Activated T-helper 17 cell treated with anti-CD3 and anti-CD28 coated beads, Interleukin-2, amount 50 U/mL, for 72 hours (primary cell): ENCODE data around the gene ALDH9A1. TPM values are rescaled to one million over a fixed set of nuclear protein-coding genes. Genes with fewer than 3 reads are reported as not detected.
A peak's percentile ranks its signal among the peaks of the same experiment; 100 is the strongest.
"Not testable (repeated sequence)": the region's sequence is repeated elsewhere in the genome, so short reads cannot be mapped to it uniquely, and the experiment has no call there.

Experiments
- ATAC-seq: fragments of 150-1000 bp; cut with Tn5 transposase; replicated peaks from 2 replicates; pipeline ENCODE4 v1.10.0; 2021; ENCODE audit warnings: mild to moderate bottlenecking, moderate library complexity
- H3K27ac Mint-ChIP-seq: one replicate; pipeline ENCODE4 v1.8.0; 2022; ENCODE audit warnings: mixed read lengths
- H3K27me3 Mint-ChIP-seq: one replicate; pipeline ENCODE4 v1.8.0; 2022; ENCODE audit warnings: mixed read lengths
- H3K36me3 Mint-ChIP-seq: one replicate; pipeline ENCODE4 v1.8.0; 2022; ENCODE audit warnings: low read depth, mild to moderate bottlenecking, mixed read lengths
- H3K4me1 Mint-ChIP-seq: one replicate; pipeline ENCODE4 v1.8.0; 2022; ENCODE audit warnings: mixed read lengths
- H3K4me3 Mint-ChIP-seq: one replicate; pipeline ENCODE4 v1.8.0; 2022; ENCODE audit warnings: mild to moderate bottlenecking, mixed read lengths
- H3K9me3 Mint-ChIP-seq: one replicate; pipeline ENCODE4 v1.8.0; 2022; ENCODE audit warnings: mixed read lengths
- total RNA-seq, 2 donors: library from RNA; stranded (reverse); gene quantifications; one replicate each; pipeline ENCODE4 v1.2.3, GENCODE V29; 2022

ALDH9A1 gene
- total RNA-seq, 2 donors from 2014 or later: 18.8 to 35.4 TPM

DNA sequence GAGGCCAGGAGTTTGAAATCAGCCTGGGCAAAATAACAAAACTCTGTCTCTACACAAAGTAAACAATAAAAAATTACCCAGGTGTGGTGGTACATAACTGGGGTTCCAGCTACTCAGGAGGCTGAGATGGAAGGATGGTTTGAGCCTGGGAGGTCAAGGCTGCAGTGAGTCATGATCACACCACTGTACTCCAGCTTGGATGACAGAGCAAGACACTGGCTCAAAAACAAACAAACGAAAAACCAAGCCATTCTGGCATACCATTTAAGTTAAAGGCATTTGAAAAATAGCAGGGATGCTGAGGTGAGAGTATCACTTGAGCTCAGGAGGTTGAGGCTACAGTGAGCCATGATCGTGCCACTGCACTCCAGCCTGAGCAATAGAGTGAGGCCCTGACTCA lies 5.3 kb upstream of the ALDH9A1 start:
- Mint-ChIP-seq H3K27ac (no peak overlapping the region), H3K4me1 (no peaks in the 10 kb centered on the region), H3K27me3 (peaks cover 8% of the 10 kb centered on the region), H3K4me3 (no peak overlapping the region), H3K9me3 (no peaks in the 10 kb centered on the region), H3K36me3 (no peaks in the 10 kb centered on the region)
- no peak for ATAC-seq

DNA sequence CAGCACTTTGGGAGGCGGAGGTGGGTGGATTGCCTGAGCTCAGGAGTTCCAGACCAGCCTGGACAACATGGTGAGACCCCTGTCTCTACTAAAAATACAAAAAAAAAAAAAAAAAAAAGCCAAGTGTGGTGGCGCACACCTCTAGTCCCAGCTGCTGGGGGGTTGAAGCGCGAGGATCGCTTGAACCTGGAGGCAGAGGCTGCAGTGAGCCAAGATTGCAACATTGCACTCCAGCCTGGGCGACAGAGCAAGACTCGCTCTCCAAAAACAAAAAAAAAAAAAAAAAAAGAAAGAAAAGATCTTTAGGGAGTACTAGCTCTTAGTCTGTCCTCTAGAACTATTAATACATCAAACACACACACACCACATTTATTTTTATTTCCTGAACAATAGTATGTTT lies 3.6 kb upstream of the ALDH9A1 start:
- not testable (repeated sequence) for H3K27ac Mint-ChIP-seq, ATAC-seq

DNA sequence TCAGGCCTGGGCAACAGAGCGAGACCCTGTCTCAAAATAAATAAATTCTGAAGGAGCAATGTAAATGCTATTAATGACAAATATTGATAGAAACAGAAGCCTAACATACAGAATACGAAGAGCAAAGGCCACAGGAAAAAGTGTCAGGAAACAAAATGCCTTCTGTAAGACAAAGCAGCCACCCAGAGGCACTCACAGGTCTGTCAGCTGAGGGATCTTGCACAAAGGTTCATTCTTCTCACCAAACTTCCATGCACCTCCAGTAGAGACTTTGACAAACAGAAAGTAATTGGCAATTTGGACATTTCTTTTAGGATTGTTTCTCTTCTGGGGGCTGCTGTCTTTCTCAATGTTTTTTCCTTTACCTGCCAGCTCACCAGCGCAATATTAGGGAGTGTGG lies 1.2 kb upstream of the ALDH9A1 start:
- Mint-ChIP-seq H3K4me1 (peaks cover 9% of the 10 kb centered on the region), H3K9me3 (no peaks in the 10 kb centered on the region), H3K27ac (no peak overlapping the region), H3K36me3 (peaks cover 6% of the 10 kb centered on the region), H3K27me3 (no peaks in the 10 kb centered on the region), H3K4me3 (peak overlapping the region; percentile 97)
- ATAC-seq: no peak

More for the DNA sequence above, 3.6 kb upstream of the ALDH9A1 start:
- not testable (repeated sequence) for H3K9me3 Mint-ChIP-seq, H3K36me3 Mint-ChIP-seq, H3K27me3 Mint-ChIP-seq, H3K4me3 Mint-ChIP-seq, H3K4me1 Mint-ChIP-seq

DNA sequence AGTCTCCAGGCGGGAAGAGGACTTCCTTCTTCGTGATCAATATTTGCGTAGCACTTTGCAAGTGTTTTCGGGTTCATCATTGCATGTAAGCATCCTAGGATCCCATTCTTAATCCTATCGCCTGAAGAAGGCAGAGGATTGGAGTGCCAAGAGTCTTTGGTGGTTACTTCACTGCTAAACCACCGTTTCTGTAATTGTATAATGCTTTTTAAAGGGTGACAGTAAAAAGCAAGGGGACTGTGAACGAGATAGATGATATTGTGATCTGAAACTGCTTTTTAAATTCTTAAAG lies 345 bp upstream of the ALDH9A1 start:
- no peak for ATAC-seq
- Mint-ChIP-seq H3K27ac (peak overlapping the region; percentile 96), H3K4me3 (peak overlapping the region; percentile 97), H3K36me3 (peaks cover 15% of the 10 kb centered on the region), H3K4me1 (peaks cover 9% of the 10 kb centered on the region), H3K27me3 (no peaks in the 10 kb centered on the region), H3K9me3 (no peaks in the 10 kb centered on the region)

DNA sequence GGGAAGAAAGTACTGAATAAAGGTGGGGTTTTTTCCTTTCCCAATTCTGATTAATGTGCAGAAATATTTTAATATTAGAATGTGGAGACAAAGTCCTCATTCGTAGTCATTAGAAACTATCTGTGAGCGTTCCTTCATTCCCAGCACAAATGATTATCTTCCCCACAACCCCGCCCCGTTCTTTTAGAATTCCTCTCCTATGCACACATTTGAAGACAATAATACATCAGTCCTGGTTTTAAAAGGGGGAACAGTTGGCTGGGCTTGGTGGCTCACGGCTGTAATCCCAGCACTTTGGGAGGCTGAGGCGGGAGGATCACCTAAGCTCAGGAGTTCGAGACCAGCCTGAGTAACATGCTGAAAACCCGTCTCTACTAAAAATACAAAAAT lies 876 bp downstream of the ALDH9A1 start:
- Mint-ChIP-seq H3K9me3 (no peaks in the 10 kb centered on the region), H3K27me3 (no peaks in the 10 kb centered on the region), H3K36me3 (peaks cover 27% of the 10 kb centered on the region), H3K27ac (peak overlapping the region; percentile 96), H3K4me3 (peak overlapping the region; percentile 97), H3K4me1 (peaks cover 9% of the 10 kb centered on the region)
- ATAC-seq: no peak

DNA sequence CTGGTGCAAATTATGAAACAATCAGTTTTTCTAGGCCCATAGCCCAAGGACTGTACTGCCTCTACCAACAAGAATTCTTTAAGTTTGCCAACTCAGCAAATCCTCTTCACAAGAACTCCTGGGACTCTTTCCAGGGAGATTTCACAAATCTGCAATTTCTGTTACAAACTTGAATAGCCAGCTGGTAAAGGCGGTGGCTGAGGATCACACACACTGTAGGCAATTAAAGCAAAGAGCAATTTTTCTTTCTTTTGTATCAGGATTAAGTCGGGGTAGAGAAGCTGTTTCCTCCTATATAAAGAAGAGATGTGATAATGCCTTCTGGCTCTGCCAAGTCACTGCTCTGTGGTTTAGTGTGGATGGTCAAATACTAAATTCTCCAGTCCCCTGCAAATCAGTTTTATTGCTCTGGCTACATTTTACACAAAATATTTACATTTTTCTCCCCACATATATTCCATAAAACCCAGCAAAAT lies 1.7 kb downstream of the ALDH9A1 start:
- Mint-ChIP-seq H3K27ac (peak overlapping the region; percentile 62), H3K27me3 (no peaks in the 10 kb centered on the region), H3K4me1 (peaks cover 14% of the 10 kb centered on the region), H3K36me3 (peaks cover 35% of the 10 kb centered on the region), H3K4me3 (peak overlapping the region; percentile 97), H3K9me3 (no peaks in the 10 kb centered on the region)
- no peak for ATAC-seq

DNA sequence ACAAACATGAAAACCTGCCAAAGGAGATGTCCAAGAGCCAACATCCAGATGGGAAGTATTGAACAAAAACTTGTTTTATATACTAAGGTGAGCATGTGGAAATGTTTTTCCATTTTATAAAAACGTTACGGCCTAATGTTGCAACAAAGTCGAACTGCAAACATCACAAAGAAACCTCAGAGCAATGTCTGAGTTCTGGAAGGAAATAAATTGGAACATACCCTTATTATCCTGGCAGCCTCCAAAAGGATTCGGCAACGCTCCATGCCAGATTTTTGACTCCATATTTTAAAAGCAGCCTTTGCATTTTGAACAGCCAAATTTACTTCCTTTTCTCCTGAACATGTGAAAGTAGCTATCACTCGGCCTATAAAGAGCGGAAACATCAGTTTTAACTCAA lies 3.3 kb downstream of the ALDH9A1 start:
- Mint-ChIP-seq H3K9me3 (no peaks in the 10 kb centered on the region), H3K4me3 (no peak overlapping the region), H3K27me3 (no peaks in the 10 kb centered on the region), H3K27ac (no peak overlapping the region), H3K36me3 (peaks cover 47% of the 10 kb centered on the region), H3K4me1 (peaks cover 22% of the 10 kb centered on the region)
- ATAC-seq: no peak

DNA sequence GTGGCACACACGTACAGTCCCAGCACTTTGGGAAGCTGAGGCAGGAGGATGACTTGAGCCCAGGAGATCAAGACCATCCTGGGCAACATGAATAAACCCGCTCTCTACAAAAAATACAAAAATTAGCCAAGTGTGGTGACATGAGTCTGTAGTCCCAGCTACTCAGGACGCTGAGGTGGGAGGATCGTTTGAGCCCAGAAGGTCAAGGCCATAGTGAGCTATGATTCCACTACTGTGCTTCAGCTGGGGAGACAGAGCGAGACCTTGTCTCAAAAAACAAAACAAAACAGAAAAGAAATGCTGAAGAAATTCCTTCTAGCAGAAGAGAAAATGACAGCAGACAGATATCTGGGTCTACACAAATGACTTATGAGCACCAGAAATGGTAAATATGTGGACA lies 10.3 kb downstream of the ALDH9A1 start:
- no peak overlapping the region for H3K27ac Mint-ChIP-seq
- peaks cover 4% of the 10 kb centered on the region for H3K9me3 Mint-ChIP-seq
- peaks cover 77% of the 10 kb centered on the region for H3K36me3 Mint-ChIP-seq
- no peak for ATAC-seq
- H3K27me3 Mint-ChIP-seq: no peaks in the 10 kb centered on the region
- no peak overlapping the region for H3K4me3 Mint-ChIP-seq
- peaks cover 35% of the 10 kb centered on the region for H3K4me1 Mint-ChIP-seq

DNA sequence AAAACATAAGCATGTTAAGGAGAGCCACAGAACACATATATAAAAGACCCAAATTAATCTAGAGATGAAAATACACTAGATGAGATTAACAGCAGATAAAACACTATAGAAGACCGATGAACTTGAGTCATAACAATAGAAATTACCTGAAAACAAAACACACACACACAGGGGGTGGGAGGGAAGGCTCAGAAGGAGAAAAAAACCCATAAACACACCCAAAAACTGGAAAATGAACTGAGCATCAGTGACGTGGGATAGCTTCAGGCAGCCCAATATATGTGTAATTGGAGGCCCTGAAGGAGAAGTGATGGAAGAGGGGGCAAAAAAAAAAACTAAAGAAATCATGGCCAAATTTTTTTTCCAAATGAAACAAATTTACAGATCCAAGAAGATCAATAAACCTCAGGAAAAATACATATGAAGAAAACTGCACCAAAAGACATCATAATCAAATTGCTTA lies 11.4 kb downstream of the ALDH9A1 start:
- H3K36me3 Mint-ChIP-seq: peaks cover 77% of the 10 kb centered on the region
- ATAC-seq: peak; percentile 85
- H3K27ac Mint-ChIP-seq: peak overlapping the region; percentile 88
- H3K27me3 Mint-ChIP-seq: no peaks in the 10 kb centered on the region
- peaks cover 32% of the 10 kb centered on the region for H3K4me1 Mint-ChIP-seq
- H3K4me3 Mint-ChIP-seq: peak overlapping the region; percentile 66
- peaks cover 4% of the 10 kb centered on the region for H3K9me3 Mint-ChIP-seq

DNA sequence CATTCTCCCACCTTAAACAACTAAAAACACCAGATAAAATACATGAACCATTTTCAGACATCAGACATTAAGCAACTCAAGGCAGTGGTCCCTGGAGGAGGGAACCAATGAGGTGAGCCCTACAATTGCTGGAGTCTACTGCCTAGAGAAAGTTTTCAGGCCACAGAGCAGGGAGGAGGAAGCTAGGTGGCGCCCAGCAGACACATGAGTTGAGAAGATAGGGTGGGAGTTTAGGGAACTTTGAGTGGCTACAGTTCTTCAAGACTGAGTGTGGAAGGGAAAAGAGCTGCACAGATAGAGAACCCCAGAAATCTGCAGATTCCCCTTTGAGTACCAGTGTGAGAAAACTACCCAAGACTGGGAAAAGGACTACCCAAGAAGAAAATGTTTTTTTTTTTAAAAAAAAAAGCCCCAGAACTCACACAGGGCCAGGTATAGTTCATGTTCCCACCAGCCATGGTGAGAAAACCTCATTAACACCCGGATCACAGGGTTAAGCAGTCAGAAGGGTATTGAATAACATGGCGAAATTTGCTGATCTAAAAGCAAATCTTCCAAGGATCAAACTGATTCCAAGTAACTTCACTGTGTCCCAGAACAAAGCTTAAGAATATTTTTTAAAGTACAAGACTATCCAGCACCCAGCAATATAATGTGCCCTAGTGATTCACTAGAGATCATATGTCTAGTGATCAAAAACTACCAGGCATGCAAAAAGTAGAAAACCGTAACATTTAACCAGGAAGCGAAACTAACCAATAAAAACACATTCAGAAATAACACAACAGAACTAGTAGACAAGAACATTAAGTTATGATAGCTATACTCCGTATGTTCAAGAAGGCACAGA lies 12.0 kb downstream of the ALDH9A1 start:
- Mint-ChIP-seq H3K27me3 (no peaks in the 10 kb centered on the region), H3K27ac (peak overlapping the region; percentile 88), H3K4me1 (peaks cover 27% of the 10 kb centered on the region), H3K36me3 (peaks cover 79% of the 10 kb centered on the region), H3K9me3 (peaks cover 4% of the 10 kb centered on the region), H3K4me3 (peak overlapping the region; percentile 66)
- peak; percentile 84 for ATAC-seq

DNA sequence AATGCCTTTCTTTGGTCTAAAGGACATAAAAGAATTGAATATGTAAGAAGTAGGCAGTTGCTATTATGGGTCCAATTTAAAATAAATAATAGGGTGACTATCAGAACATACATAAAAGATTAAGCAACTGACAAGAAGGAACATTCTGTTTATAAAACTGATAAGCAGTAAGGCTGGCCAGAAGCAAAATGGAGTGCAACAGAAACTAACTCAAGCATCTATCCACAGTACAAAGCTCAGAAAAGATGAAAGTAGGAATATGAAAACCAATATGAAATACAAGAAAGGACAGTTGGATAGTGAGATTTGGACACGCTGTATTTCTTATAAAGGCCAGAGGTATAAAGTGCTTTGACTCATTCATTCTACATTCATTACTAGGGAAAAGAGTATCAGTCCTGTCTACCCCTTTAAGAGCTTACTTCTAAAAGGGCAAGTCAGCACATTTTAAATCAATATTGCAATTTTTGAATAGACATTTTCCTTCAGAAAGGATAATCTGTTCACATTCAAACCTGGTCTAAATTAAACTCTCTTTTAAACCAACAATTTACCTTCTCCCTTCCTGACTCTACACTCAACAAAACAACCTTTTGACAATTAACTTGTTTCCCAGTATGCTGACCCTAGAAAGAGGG lies 14.4 kb downstream of the ALDH9A1 start:
- no peak for ATAC-seq
- H3K9me3 Mint-ChIP-seq: peaks cover 4% of the 10 kb centered on the region
- no peaks in the 10 kb centered on the region for H3K27me3 Mint-ChIP-seq
- peaks cover 85% of the 10 kb centered on the region for H3K36me3 Mint-ChIP-seq
- peaks cover 24% of the 10 kb centered on the region for H3K4me1 Mint-ChIP-seq
- H3K4me3 Mint-ChIP-seq: no peak overlapping the region
- peak overlapping the region; percentile 88 for H3K27ac Mint-ChIP-seq

DNA sequence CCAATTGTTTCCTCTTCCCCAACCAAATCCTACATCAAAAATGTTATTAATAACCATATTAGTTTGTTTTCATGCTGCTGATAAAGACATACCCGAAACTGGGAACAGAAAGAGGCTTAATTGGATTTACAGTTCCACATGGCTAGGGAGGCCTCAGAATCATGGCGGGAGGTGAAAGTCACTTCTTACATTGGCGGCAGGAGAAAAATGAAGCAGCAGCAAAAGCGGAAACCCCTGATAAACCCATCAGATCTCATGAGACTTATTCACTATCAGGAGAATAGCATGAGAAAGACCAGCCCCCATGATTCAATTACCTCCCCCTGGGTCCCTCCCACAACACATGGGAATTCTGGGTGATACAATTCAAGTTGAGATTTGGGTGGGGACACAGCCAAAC lies 17.6 kb downstream of the ALDH9A1 start:
- not testable (repeated sequence) for ATAC-seq, H3K9me3 Mint-ChIP-seq, H3K27me3 Mint-ChIP-seq, H3K4me3 Mint-ChIP-seq
- Mint-ChIP-seq H3K4me1 (peaks cover 17% of the 10 kb centered on the region), H3K36me3 (peaks cover 84% of the 10 kb centered on the region), H3K27ac (peak overlapping the region; percentile 38)

DNA sequence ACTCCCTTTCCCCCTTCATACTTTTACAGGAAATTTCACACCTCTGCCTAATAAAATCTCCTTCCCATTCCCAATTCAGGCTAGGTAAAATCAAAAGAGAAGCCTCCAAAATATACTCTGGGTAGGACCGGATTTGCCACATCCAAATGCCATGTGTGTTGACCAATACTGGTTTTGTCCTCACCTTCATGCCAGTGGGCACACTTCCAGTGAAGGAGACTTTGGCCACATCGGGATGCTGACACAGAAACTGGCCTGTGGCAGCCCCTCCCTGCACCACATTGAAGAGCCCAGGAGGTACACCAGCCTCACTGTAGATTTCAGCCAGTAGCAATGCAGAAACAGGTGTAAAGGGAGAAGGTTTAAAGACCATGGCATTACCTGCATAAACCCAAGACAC lies 18.1 kb downstream of the ALDH9A1 start:
- H3K9me3 Mint-ChIP-seq: no peaks in the 10 kb centered on the region
- H3K36me3 Mint-ChIP-seq: peaks cover 84% of the 10 kb centered on the region
- peak overlapping the region; percentile 38 for H3K27ac Mint-ChIP-seq
- H3K4me3 Mint-ChIP-seq: no peak overlapping the region
- H3K4me1 Mint-ChIP-seq: peaks cover 12% of the 10 kb centered on the region
- ATAC-seq: no peak
- no peaks in the 10 kb centered on the region for H3K27me3 Mint-ChIP-seq

DNA sequence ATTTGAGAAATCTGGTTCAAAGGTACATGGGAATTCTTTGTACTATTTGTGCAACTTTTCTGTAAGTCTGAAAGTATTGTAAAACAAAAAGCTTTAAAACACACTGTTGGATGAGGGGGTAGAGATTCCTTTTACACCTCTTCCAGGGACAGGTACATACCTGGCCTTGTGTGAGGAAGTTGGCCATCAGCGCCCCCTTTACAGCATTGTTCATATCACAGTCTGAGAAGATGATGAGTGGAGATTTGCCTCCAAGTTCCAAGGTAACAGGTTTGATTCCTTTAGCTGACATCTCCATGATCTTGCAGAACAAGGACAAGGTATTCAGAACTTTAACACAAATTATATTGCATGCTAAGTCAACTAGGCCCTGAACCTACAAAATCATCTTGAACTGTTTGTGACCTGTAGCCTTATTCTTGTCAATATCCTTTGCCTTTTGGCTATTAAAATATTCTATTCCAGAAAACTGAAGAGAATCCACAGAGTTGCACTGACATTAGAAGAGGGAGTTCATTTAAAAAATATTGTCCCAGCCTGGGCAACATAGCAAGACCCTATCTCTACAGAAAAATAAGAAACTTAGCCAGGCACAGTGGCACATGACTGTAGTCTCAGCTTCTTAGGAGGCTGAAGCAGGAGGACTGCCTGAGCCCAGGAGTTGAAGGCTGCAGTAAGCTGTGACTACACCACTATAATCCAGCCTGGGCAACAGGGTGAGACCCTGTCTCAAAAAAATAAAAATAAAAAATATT lies 18.9 kb downstream of the ALDH9A1 start:
- H3K36me3 Mint-ChIP-seq: peaks cover 85% of the 10 kb centered on the region
- peak overlapping the region; percentile 78 for H3K27ac Mint-ChIP-seq
- no peaks in the 10 kb centered on the region for H3K9me3 Mint-ChIP-seq

More for the DNA sequence above, 18.9 kb downstream of the ALDH9A1 start:
- Mint-ChIP-seq H3K4me3 (no peak overlapping the region), H3K4me1 (peaks cover 9% of the 10 kb centered on the region), H3K27me3 (no peaks in the 10 kb centered on the region)
- no peak for ATAC-seq
